Neural progenitor cell (in vitro differentiated cells): ENCODE results near the gene VKORC1. TPM values are rescaled to one million over a fixed set of nuclear protein-coding genes. Genes with fewer than 3 reads are reported as not detected.

ENCODE experiments used
- DNase-seq: peaks from one replicate; pipeline ENCODE4 v3.0.0-alpha.2; 2016; ENCODE audit warnings: low spot score
- H2AFZ ChIP-seq: fragments of 200-600 bp; sonication (generic); replicated peaks from 2 replicates; pipeline ENCODE4 v1.6.1; 2016; ENCODE audit warnings: antibody characterized with exemption
- H3F3A ChIP-seq: fragments of 200-600 bp; sonication (generic); 2 replicates; pipeline ENCODE4 v1.6.1; 2016; ENCODE audit warnings: antibody characterized with exemption, low read depth
- H3K27ac ChIP-seq: fragments of 200-600 bp; sonication (generic); 2 replicates; pipeline ENCODE4 v1.5.1; 2016; ENCODE audit warnings: mild to moderate bottlenecking
- H3K27me3 ChIP-seq: fragments of 200-600 bp; sonication (generic); 2 replicates; pipeline ENCODE4 v1.6.1; 2016; ENCODE audit warnings: mild to moderate bottlenecking, moderate library complexity
- H3K36me3 ChIP-seq: fragments of 200-600 bp; sonication (generic); 2 replicates; pipeline ENCODE4 v1.5.1; 2016
- H3K4me1 ChIP-seq: fragments of 200-600 bp; sonication (generic); 2 replicates; pipeline ENCODE4 v1.6.1; 2016; ENCODE audit warnings: mixed run types
- H3K4me2 ChIP-seq: fragments of 200-600 bp; sonication (generic); 2 replicates; pipeline ENCODE4 v1.6.1; 2016
- H3K4me3 ChIP-seq: fragments of 200-600 bp; sonication (generic); 2 replicates; pipeline ENCODE4 v1.5.1; 2016
- H3K79me2 ChIP-seq: fragments of 200-600 bp; sonication (generic); 2 replicates; pipeline ENCODE4 v1.6.1; 2016; ENCODE audit warnings: low read depth
- H3K9ac ChIP-seq: fragments of 200-600 bp; sonication (generic); 2 replicates; pipeline ENCODE4 v1.6.1; 2016
- H3K9me3 ChIP-seq: fragments of 200-600 bp; sonication (generic); 2 replicates; pipeline ENCODE4 v1.5.1; 2016; ENCODE audit warnings: low read depth
- H4K20me1 ChIP-seq: fragments of 200-600 bp; sonication (generic); 2 replicates; pipeline ENCODE4 v1.6.1; 2016; ENCODE audit warnings: low read depth
- H3K27ac Mint-ChIP-seq: 3 replicates; pipeline ENCODE4 v1.8.0; 2021; ENCODE audit warnings: mixed read lengths
- H3K27me3 Mint-ChIP-seq: 2 replicates; pipeline ENCODE4 v1.8.0; 2022; ENCODE audit warnings: low read depth, mild to moderate bottlenecking, inconsistent platforms, moderate library complexity, mixed read lengths; ENCODE audit not compliant: insufficient read depth
- H3K36me3 Mint-ChIP-seq: 3 replicates; pipeline ENCODE4 v1.8.0; 2021; ENCODE audit warnings: mixed read lengths
- H3K4me1 Mint-ChIP-seq: 3 replicates; pipeline ENCODE4 v1.8.0; 2021; ENCODE audit warnings: mixed read lengths
- H3K4me3 Mint-ChIP-seq: 3 replicates; pipeline ENCODE4 v1.8.0; 2021; ENCODE audit warnings: mild to moderate bottlenecking, moderate library complexity, mixed read lengths
- H3K9me3 Mint-ChIP-seq: 3 replicates; pipeline ENCODE4 v1.8.0; 2020; ENCODE audit warnings: mixed read lengths
- EZH2 ChIP-seq: fragments of 200-600 bp; sonication (generic); IDR thresholded peaks from 2 replicates; pipeline ENCODE4 v1.6.1; 2017; ENCODE audit warnings: antibody characterized with exemption, mild to moderate bottlenecking, moderate library complexity
- EZH2phosphoT487 ChIP-seq: fragments of 200-600 bp; sonication (generic); IDR thresholded peaks from 2 replicates; pipeline ENCODE4 v1.6.1; 2017; ENCODE audit warnings: antibody characterized with exemption
- total RNA-seq: library from RNA; depleted of rRNA; stranded (reverse); fragments of >200 nt; gene quantifications from 2 replicates; pipeline ENCODE4 v1.2.3, GENCODE V29; 2015; ENCODE audit warnings: low replicate concordance
- TF ChIP-seq, protein P1 (sequence below): fragments of 200-600 bp; sonication (generic); IDR thresholded peaks from 2 replicates; pipeline ENCODE4 v1.5.1; 2017; ENCODE audit warnings: antibody characterized with exemption, mild to moderate bottlenecking

The VKORC1 gene
- total RNA-seq, 1 donor from 2014 or later = 95.9 TPM

DNA sequence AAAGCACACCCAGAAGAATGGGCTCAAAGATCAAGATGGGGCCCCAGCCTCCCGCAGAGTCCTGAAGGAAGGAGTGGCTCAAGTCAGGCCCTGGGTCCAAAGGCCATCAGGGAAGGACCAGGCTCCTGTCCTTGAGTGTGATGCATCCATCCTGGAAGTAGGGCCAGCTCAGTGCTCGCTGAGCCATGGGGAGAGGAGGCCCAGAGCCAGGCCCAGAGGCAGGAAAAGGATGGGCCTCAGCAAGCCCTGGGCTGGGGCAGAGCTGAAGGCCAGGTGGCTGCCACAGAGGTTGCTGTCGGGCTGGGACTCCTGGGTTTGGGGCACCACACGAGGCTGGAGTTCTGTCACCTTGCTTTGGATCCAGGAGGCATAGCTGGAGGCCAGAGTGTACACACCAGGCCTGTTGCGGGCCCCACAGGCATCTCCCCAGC, 37.3 kb upstream of the VKORC1 start:
- Mint-ChIP-seq H3K4me1 (peaks cover 25% of the 10 kb centered on the region), H3K9me3 (no peaks in the 10 kb centered on the region)

DNA sequence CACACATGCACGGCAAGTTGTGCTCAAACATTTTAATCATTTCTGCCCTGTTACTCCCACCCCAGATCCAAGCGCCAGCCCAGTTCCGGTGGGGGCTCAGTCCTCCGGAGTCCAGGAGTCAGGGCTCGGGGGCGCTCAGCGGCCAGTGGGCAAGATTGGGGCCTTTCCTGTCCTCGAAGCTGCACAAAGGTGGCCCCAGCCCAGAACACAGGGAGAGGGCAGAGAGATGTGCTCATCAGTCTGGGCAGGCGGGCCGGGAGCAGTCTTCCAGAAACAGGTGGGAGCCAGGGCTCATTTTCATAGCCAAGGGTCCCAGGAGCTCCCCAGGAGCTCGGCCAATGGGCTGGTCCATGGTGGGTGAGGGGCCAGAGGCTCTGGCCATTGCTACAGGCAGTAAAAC, 36.8 kb upstream of the VKORC1 start:
- H3K4me1 ChIP-seq = peaks cover 16% of the 10 kb centered on the region
- peaks cover 6% of the 10 kb centered on the region for H4K20me1 ChIP-seq
- no peak overlapping the region for H3K4me3 ChIP-seq
- no peak overlapping the region for H3K27ac Mint-ChIP-seq
- no peak overlapping the region for H3K9ac ChIP-seq
- no peak overlapping the region for H3K4me2 ChIP-seq
- H3K27ac ChIP-seq = no peak overlapping the region
- no peaks in the 10 kb centered on the region for H3K9me3 Mint-ChIP-seq
- H3K27me3 ChIP-seq = no peaks in the 10 kb centered on the region
- H3K79me2 ChIP-seq = no peaks in the 10 kb centered on the region
- no peaks in the 10 kb centered on the region for H3K36me3 ChIP-seq
- H3K27me3 Mint-ChIP-seq = peaks cover 7% of the 10 kb centered on the region
- peaks cover 11% of the 10 kb centered on the region for H3K36me3 Mint-ChIP-seq
- DNase-seq = no peak
- H3F3A ChIP-seq = peaks cover 20% of the 10 kb centered on the region
- H2AFZ ChIP-seq = no peak overlapping the region
- H3K4me1 Mint-ChIP-seq = peaks cover 25% of the 10 kb centered on the region
- TF ChIP-seq EZH2 (no peak), EZH2phosphoT487 (no peak)
- TF ChIP-seq, protein P1, sequence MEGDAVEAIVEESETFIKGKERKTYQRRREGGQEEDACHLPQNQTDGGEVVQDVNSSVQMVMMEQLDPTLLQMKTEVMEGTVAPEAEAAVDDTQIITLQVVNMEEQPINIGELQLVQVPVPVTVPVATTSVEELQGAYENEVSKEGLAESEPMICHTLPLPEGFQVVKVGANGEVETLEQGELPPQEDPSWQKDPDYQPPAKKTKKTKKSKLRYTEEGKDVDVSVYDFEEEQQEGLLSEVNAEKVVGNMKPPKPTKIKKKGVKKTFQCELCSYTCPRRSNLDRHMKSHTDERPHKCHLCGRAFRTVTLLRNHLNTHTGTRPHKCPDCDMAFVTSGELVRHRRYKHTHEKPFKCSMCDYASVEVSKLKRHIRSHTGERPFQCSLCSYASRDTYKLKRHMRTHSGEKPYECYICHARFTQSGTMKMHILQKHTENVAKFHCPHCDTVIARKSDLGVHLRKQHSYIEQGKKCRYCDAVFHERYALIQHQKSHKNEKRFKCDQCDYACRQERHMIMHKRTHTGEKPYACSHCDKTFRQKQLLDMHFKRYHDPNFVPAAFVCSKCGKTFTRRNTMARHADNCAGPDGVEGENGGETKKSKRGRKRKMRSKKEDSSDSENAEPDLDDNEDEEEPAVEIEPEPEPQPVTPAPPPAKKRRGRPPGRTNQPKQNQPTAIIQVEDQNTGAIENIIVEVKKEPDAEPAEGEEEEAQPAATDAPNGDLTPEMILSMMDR = no peak
- no peak overlapping the region for H3K4me3 Mint-ChIP-seq
- H3K9me3 ChIP-seq = no peaks in the 10 kb centered on the region

More for the DNA sequence above, 37.3 kb upstream of the VKORC1 start:
- H3K27me3 ChIP-seq = no peaks in the 10 kb centered on the region
- H3K36me3 Mint-ChIP-seq = peaks cover 11% of the 10 kb centered on the region
- H4K20me1 ChIP-seq = peaks cover 6% of the 10 kb centered on the region
- peaks cover 16% of the 10 kb centered on the region for H3K4me1 ChIP-seq
- no peak overlapping the region for H3K27ac Mint-ChIP-seq
- H3F3A ChIP-seq = peaks cover 20% of the 10 kb centered on the region
- no peak overlapping the region for H3K9ac ChIP-seq
- DNase-seq = no peak
- no peaks in the 10 kb centered on the region for H3K9me3 ChIP-seq
- no peak overlapping the region for H3K4me3 ChIP-seq
- no peak overlapping the region for H3K4me3 Mint-ChIP-seq
- H3K4me2 ChIP-seq = no peak overlapping the region
- H3K27ac ChIP-seq = no peak overlapping the region
- H3K79me2 ChIP-seq = no peaks in the 10 kb centered on the region
- no peak for TF ChIP-seq EZH2
- TF ChIP-seq, protein P1 = no peak
- no peak for TF ChIP-seq EZH2phosphoT487
- no peaks in the 10 kb centered on the region for H3K36me3 ChIP-seq
- H2AFZ ChIP-seq = no peak overlapping the region
- H3K27me3 Mint-ChIP-seq = peaks cover 8% of the 10 kb centered on the region

DNA sequence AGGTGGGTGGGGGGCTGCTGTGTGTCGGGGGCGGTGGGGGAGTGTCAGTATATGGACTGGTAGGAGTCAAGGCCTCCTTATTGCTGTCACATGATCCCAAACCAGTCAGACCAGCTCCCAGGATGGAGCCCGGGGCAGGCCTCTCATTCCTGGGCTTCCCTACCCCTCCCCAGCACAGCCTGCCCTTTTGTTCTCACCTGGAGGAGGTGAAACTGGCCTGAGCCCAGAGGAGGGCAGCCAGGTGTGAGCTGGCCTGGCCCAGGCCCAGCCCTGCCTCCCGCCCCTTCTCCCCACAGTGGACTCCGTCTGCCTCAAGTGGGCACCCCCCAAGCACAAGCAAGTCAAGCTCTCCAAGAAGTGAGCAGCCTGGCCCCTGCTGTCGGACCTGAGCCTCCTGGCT, 36.3 kb upstream of the VKORC1 start:
- no peak for DNase-seq
- H3K9me3 Mint-ChIP-seq = no peaks in the 10 kb centered on the region
- H3F3A ChIP-seq = peaks cover 20% of the 10 kb centered on the region
- no peaks in the 10 kb centered on the region for H3K9me3 ChIP-seq
- H2AFZ ChIP-seq = no peak overlapping the region
- TF ChIP-seq EZH2 (no peak), EZH2phosphoT487 (no peak)
- TF ChIP-seq, protein P1 = no peak
- no peak overlapping the region for H3K27ac ChIP-seq
- peaks cover 16% of the 10 kb centered on the region for H3K36me3 Mint-ChIP-seq
- no peaks in the 10 kb centered on the region for H3K27me3 ChIP-seq
- peaks cover 4% of the 10 kb centered on the region for H3K27me3 Mint-ChIP-seq
- H3K4me1 ChIP-seq = peaks cover 15% of the 10 kb centered on the region
- no peak overlapping the region for H3K4me2 ChIP-seq
- H3K79me2 ChIP-seq = no peaks in the 10 kb centered on the region
- H3K9ac ChIP-seq = no peak overlapping the region
- no peaks in the 10 kb centered on the region for H3K36me3 ChIP-seq
- no peak overlapping the region for H3K4me3 Mint-ChIP-seq
- H3K4me1 Mint-ChIP-seq = peaks cover 22% of the 10 kb centered on the region
- H3K27ac Mint-ChIP-seq = no peak overlapping the region
- no peak overlapping the region for H3K4me3 ChIP-seq
- peaks cover 6% of the 10 kb centered on the region for H4K20me1 ChIP-seq
